Measurements from ENCODE around the gene GTF2F2.

GRCh38 chr13:45228002-45228401, 107.7 kb downstream of the GTF2F2 start:
- TF ChIP-seq CTCF (IDR thresholded peaks at IDR 0.05; ENCODE audit: insufficient read depth, low read length) (no peak), GABPA (IDR thresholded peaks at IDR 0.05; ENCODE audit: low read depth) (no peak)
- TF ChIP-seq, protein P1, sequence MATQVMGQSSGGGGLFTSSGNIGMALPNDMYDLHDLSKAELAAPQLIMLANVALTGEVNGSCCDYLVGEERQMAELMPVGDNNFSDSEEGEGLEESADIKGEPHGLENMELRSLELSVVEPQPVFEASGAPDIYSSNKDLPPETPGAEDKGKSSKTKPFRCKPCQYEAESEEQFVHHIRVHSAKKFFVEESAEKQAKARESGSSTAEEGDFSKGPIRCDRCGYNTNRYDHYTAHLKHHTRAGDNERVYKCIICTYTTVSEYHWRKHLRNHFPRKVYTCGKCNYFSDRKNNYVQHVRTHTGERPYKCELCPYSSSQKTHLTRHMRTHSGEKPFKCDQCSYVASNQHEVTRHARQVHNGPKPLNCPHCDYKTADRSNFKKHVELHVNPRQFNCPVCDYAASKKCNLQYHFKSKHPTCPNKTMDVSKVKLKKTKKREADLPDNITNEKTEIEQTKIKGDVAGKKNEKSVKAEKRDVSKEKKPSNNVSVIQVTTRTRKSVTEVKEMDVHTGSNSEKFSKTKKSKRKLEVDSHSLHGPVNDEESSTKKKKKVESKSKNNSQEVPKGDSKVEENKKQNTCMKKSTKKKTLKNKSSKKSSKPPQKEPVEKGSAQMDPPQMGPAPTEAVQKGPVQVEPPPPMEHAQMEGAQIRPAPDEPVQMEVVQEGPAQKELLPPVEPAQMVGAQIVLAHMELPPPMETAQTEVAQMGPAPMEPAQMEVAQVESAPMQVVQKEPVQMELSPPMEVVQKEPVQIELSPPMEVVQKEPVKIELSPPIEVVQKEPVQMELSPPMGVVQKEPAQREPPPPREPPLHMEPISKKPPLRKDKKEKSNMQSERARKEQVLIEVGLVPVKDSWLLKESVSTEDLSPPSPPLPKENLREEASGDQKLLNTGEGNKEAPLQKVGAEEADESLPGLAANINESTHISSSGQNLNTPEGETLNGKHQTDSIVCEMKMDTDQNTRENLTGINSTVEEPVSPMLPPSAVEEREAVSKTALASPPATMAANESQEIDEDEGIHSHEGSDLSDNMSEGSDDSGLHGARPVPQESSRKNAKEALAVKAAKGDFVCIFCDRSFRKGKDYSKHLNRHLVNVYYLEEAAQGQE (IDR thresholded peaks at IDR 0.05; ENCODE audit: insufficient replicate concordance, low read depth): no peak
